Endothelial cell of umbilical vein (primary cell): ENCODE data around the gene DDR2. TPM values are rescaled to one million over a fixed set of nuclear protein-coding genes. Genes with fewer than 3 reads are reported as not detected.

ENCODE experiments used
- BruUV-seq: library from RNA; stranded (reverse); fragments of 400-500 nt; replicated peaks from 2 replicates; lab custom pipeline; 2021; lab: Mats Ljungman, UMichigan
- CTCF ChIA-PET: fragments of 300-600, 350-600 bp; sonication (Branson Sonifier 250); formaldehyde crosslinking; loops from one replicate; lab custom pipeline; 2021; ENCODE audit warnings: antibody characterized with exemption, inconsistent platforms; lab: Charles Lee
- POLR2A ChIA-PET: fragments of 300-600, 350-600 bp; sonication (Branson Sonifier 250); formaldehyde crosslinking; loops from one replicate; lab custom pipeline; 2021; ENCODE audit warnings: antibody characterized with exemption, inconsistent platforms; lab: Charles Lee
- DNase-seq: peaks from one replicate; pipeline ENCODE4 v3.0.0-alpha.2; 2011; ENCODE audit warnings: low read depth, low spot score
- FAIRE-seq: peaks from 2 replicates; lab custom pipeline; 2011; peaks lifted over from hg19 to GRCh38; lab: Jason Lieb, UNC
- H2AFZ ChIP-seq: 2 replicates; pipeline ENCODE4 v1.6.0; 2012; ENCODE audit warnings: low read depth, low read length, control low read depth, inconsistent platforms
- H3K27ac ChIP-seq: 2 replicates; pipeline ENCODE4 v1.5.1; 2011; ENCODE audit warnings: low read depth, mild to moderate bottlenecking, control low read depth, low read length, moderate library complexity; ENCODE audit not compliant: insufficient read depth
- H3K27me3 ChIP-seq, 2 experiments: 2 replicates each; pipeline versions ENCODE4 v1.6.0 to v1.6.1; 2011; ENCODE audit warnings: low read length in 2 of 2, mixed read lengths in 1 of 2; ENCODE audit not compliant: control insufficient read depth in 2 of 2, insufficient read depth in 2 of 2
- H3K36me3 ChIP-seq, 2 experiments: 2 replicates in 1 of 2; 3 replicates in 1 of 2; pipeline ENCODE4 v1.5.1; 2011; ENCODE audit warnings: low read length in 2 of 2, mild to moderate bottlenecking in 1 of 2, moderate library complexity in 1 of 2; ENCODE audit not compliant: control insufficient read depth in 2 of 2, insufficient read depth in 2 of 2; ENCODE audit errors: extremely low read depth in 1 of 2
- H3K4me1 ChIP-seq: 3 replicates; pipeline ENCODE4 v1.5.1; 2011; ENCODE audit warnings: mild to moderate bottlenecking, low read length; ENCODE audit not compliant: control insufficient read depth, insufficient read depth; ENCODE audit errors: extremely low read depth
- H3K4me2 ChIP-seq: 2 replicates; pipeline ENCODE4 v1.6.1; 2011; ENCODE audit warnings: low read length, control low read depth, mixed read lengths; ENCODE audit not compliant: insufficient read depth
- H3K4me3 ChIP-seq, 3 experiments: fragments of 200-600 bp in 1 of 3; sonication (generic), shearing (Covaris generic) in 1 of 3; replicated peaks in 1 of 3; 2 replicates each; pipeline ENCODE4 v1.5.1; 2011 to 2016; ENCODE audit warnings: control low read depth in 3 of 3, low read length in 3 of 3, mild to moderate bottlenecking in 2 of 3, inconsistent platforms in 1 of 3, low read depth in 1 of 3, moderate library complexity in 1 of 3; ENCODE audit not compliant: insufficient read depth in 1 of 3
- H3K79me2 ChIP-seq: 2 replicates; pipeline ENCODE4 v1.6.0; 2012; ENCODE audit warnings: low read length, inconsistent platforms; ENCODE audit not compliant: control insufficient read depth, insufficient read depth
- H3K9ac ChIP-seq: replicated peaks from 2 replicates; pipeline ENCODE3; 2011; ENCODE audit warnings: low read length, control low read depth; ENCODE audit not compliant: insufficient read depth; ENCODE audit errors: extremely low read depth
- H3K9me1 ChIP-seq: replicated peaks from 3 replicates; pipeline ENCODE4 v1.6.0; 2011; ENCODE audit warnings: mild to moderate bottlenecking, low read length; ENCODE audit not compliant: control insufficient read depth, insufficient read depth; ENCODE audit errors: extremely low read depth
- H3K9me3 ChIP-seq: replicated peaks from 2 replicates; pipeline ENCODE4 v1.5.1; 2012; ENCODE audit warnings: low read length, inconsistent platforms; ENCODE audit not compliant: control insufficient read depth, insufficient read depth
- H4K20me1 ChIP-seq: replicated peaks from 2 replicates; pipeline ENCODE3; 2011; ENCODE audit warnings: mild to moderate bottlenecking, low read length; ENCODE audit not compliant: control insufficient read depth, insufficient read depth; ENCODE audit errors: extremely low read depth
- EZH2 ChIP-seq: IDR thresholded peaks from 2 replicates; pipeline ENCODE4 v1.6.1; 2012; ENCODE audit warnings: borderline replicate concordance, low read depth, mild to moderate bottlenecking, moderate library complexity, low read length, inconsistent platforms; ENCODE audit not compliant: severe bottlenecking
- MYC ChIP-seq: IDR thresholded peaks from one replicate; pipeline ENCODE4 v1.6.1; 2011; ENCODE audit warnings: mild to moderate bottlenecking, low read depth, low read length
- POLR2A ChIP-seq: IDR thresholded peaks from 2 replicates; pipeline ENCODE4 v1.6.1; 2012; ENCODE audit warnings: low read depth, mild to moderate bottlenecking, control low read depth, low read length
- dilution Hi-C: fragments of 300-500 bp; cut with MboI; formaldehyde crosslinking; loops from one replicate; pipeline ENCODE4 v1.15.0; 2019; ENCODE audit warnings: low sequenced_read_pairs; ENCODE audit not compliant: extremely low pct_ligation_motif_present
- intact Hi-C: fragments of 100-400 bp; cut with micrococcal nuclease; formaldehyde crosslinking; loops from one replicate; pipeline ENCODE4 v1.10.0; 2022
- polyA plus RNA-seq, 4 experiments: library from polyadenylated mRNA; depleted of rRNA in 3 of 4; stranded (reverse) in 3 of 4; unstranded in 1 of 4; fragments of >200 nt; gene quantifications; 2 replicates each; pipeline versions ENCODE4 v1.2.1 to v1.2.3, GENCODE V29; 2011 to 2012; ENCODE audit warnings: missing spikeins in 1 of 4
- total RNA-seq: library from RNA; stranded (reverse); gene quantifications from 2 replicates; pipeline ENCODE4 v1.2.3, GENCODE V29; 2021
- TF ChIP-seq, protein P1 (sequence below), 2 donors: IDR thresholded peaks; 1 replicate in 1 of 2; 2 replicates in 1 of 2; pipeline ENCODE4 v1.5.1; 2011; ENCODE audit warnings: low read length in 2 of 2, mild to moderate bottlenecking in 2 of 2, moderate library complexity in 2 of 2, control low read depth in 1 of 2, inconsistent platforms in 1 of 2, low read depth in 1 of 2; ENCODE audit not compliant: insufficient read depth in 1 of 2; ENCODE audit errors: extremely low read depth in 1 of 2
- TF ChIP-seq, protein P2 (sequence below): IDR thresholded peaks from 2 replicates; pipeline ENCODE4 v1.6.1; 2011; ENCODE audit not compliant: insufficient read depth, insufficient read length

The DDR2 gene
- total and polyA plus RNA-seq, 2 donors (not counting 3 experiments of a cell fraction or from before 2014, with no cell fraction given), result 27.8 to 30.8 TPM

DNA sequence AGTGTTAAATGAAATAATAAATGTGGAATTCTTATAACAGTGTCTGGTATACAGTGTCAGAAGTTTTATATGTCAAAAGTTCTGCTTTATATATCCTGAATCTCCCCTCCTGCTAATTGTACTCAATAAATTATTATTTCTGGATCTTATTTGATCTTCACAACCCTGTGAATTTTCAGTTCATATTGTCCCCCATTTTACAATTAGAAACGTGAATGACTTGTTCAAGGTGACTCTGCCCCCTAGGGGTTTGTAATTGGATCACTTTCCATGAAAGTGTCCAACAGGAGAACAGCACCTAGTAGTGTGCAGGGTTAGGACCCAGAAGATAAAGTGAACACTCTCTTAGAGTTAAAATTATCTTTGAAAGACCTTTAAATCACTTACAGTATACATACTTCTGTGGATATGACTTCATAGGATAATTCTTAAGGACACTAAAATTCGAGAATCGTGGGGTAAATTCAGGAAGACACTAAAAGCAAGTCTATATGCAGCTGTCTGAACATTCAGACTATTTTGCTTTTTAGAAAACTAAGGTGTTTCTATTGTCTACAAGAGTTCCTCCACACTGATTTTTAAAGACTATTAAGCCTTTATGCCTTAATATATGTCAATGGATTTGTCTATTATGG is 4.5 kb upstream of the DDR2 start:
- H3K4me1 ChIP-seq, result peaks cover 34% of the 10 kb centered on the region
- ChIA-PET POLR2A (no interaction called here), CTCF (interaction anchor here (0.9 to 3.1 kb wide), 5 partner anchors 8 to 126 kb away, joined by 3 to 22 read pairs (median 4); no protein-coding TSS in a partner anchor)
- H3K79me2 ChIP-seq, result peaks cover 2% of the 10 kb centered on the region
- H3K27ac ChIP-seq, result no peak overlapping the region
- FAIRE-seq (peak; percentile 4), DNase-seq (peak; percentile 48)
- dilution Hi-C loops, result no loop called here
- no peak overlapping the region for H3K4me3 ChIP-seq
- H3K9ac ChIP-seq, result no peak overlapping the region
- no peaks in the 10 kb centered on the region for H3K27me3 ChIP-seq
- TF ChIP-seq, protein P1, sequence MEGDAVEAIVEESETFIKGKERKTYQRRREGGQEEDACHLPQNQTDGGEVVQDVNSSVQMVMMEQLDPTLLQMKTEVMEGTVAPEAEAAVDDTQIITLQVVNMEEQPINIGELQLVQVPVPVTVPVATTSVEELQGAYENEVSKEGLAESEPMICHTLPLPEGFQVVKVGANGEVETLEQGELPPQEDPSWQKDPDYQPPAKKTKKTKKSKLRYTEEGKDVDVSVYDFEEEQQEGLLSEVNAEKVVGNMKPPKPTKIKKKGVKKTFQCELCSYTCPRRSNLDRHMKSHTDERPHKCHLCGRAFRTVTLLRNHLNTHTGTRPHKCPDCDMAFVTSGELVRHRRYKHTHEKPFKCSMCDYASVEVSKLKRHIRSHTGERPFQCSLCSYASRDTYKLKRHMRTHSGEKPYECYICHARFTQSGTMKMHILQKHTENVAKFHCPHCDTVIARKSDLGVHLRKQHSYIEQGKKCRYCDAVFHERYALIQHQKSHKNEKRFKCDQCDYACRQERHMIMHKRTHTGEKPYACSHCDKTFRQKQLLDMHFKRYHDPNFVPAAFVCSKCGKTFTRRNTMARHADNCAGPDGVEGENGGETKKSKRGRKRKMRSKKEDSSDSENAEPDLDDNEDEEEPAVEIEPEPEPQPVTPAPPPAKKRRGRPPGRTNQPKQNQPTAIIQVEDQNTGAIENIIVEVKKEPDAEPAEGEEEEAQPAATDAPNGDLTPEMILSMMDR (IDR thresholded peaks at IDR 0.05; ENCODE audit: extremely low read depth in 1 of 2, insufficient read depth in 1 of 2, low read depth in 1 of 2, low read length in 2 of 2), result peak; percentile 47 to 51
- TF ChIP-seq, protein P2, sequence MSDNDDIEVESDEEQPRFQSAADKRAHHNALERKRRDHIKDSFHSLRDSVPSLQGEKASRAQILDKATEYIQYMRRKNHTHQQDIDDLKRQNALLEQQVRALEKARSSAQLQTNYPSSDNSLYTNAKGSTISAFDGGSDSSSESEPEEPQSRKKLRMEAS, result no peak
- H3K36me3 ChIP-seq, result no peaks in the 10 kb centered on the region
- intact Hi-C loops, result loop anchor here (5.0 kb wide), 1 partner anchor 275 kb away; no protein-coding TSS in a partner anchor
- H2AFZ ChIP-seq, result no peak overlapping the region
- H3K9me1 ChIP-seq, result no peaks in the 10 kb centered on the region
- no peaks in the 10 kb centered on the region for H3K9me3 ChIP-seq
- no TSS peak for BruUV-seq
- H4K20me1 ChIP-seq, result no peaks in the 10 kb centered on the region
- H3K4me2 ChIP-seq, result no peak overlapping the region

DNA sequence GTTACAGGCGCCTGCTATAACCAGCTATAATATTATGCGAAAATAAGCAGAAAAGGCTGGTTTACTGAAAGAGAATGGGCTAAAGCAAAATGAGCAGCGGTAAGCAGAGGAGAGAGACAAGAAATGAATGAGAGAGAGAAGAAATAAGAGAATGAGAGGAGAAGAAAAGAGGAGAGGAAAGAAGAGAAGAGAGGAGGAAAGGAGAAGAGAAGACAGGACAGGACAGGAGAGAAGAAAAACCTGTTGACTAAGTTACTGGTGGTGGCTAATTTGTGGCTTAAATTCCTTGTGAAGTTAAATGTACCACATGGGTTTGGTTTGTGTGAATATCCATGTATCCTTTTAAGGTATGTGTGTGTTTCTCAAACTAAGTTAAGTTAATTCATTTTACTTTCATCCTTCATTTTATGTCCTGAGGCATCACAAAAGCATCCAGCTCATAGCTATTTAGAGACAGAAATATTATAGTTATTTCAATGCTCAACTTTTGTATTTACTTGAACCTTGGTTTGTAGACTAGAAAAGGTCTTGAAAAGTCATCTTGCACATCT is 3.1 kb upstream of the DDR2 start:
- Histone ChIP-seq H3K4me1 (peaks cover 47% of the 10 kb centered on the region), H2AFZ (no peak overlapping the region), H3K9me3 (no peaks in the 10 kb centered on the region), H3K4me3 (no peak overlapping the region), H3K4me2 (peak overlapping the region; percentile 32), H3K9me1 (no peaks in the 10 kb centered on the region), H3K9ac (no peak overlapping the region), H3K36me3 (no peaks in the 10 kb centered on the region), H4K20me1 (no peaks in the 10 kb centered on the region), H3K79me2 (peaks cover 14% of the 10 kb centered on the region), H3K27ac (no peak overlapping the region), H3K27me3 (no peaks in the 10 kb centered on the region)
- ChIA-PET POLR2A (interaction anchor here (0.7 kb wide), 1 partner anchor 227 kb away, joined by 3 read pairs; no protein-coding TSS in a partner anchor), CTCF (interaction anchor here (0.6 to 5.2 kb wide), 8 partner anchors 10 to 271 kb away, joined by 3 to 41 read pairs (median 4); no protein-coding TSS in a partner anchor)
- DNase-seq (no peak), FAIRE-seq (no peak)
- dilution Hi-C loops, result no loop called here
- intact Hi-C loops, result loop anchor here (5.0 kb wide), 1 partner anchor 277 kb away; no protein-coding TSS in a partner anchor
- TF ChIP-seq EZH2 (no peak), MYC (no peak), POLR2A (peak; percentile 23)
- TF ChIP-seq, protein P2, result no peak
- BruUV-seq, result no TSS peak
